Left lung (tissue), 10 donors: ENCODE results near the gene CYSRT1. TPM values are rescaled to one million over a fixed set of nuclear protein-coding genes. Genes with fewer than 3 reads are reported as not detected.

Experiments
- ATAC-seq: fragments of 200-7000 bp; cut with Tn5 transposase; one replicate; pipeline ENCODE4 v1.9.1; 2020; ENCODE audit warnings: moderate library complexity
- DNase-seq, 4 donors: peaks; one replicate each; pipeline ENCODE4 v3.0.0-alpha.2; 2013 to 2020
- H3K27ac ChIP-seq, 2 donors: fragments of 200-600 bp; sonication (generic) in 1 of 2; one replicate each; pipeline versions ENCODE4 v1.5.0 to v1.8.0; 2020 to 2021
- H3K27me3 ChIP-seq, 2 donors: fragments of 200-600 bp; sonication (generic) in 1 of 2; one replicate each; pipeline versions ENCODE4 v1.5.0 to v1.8.0; 2020 to 2021
- H3K36me3 ChIP-seq, 2 donors: fragments of 200-600 bp; sonication (generic) in 1 of 2; one replicate each; pipeline versions ENCODE4 v1.5.0 to v1.8.0; 2020 to 2021
- H3K4me1 ChIP-seq, 2 donors: fragments of 200-600 bp; one replicate each; pipeline ENCODE4 v1.8.0; 2021
- H3K4me3 ChIP-seq, 2 donors: fragments of 200-600 bp; sonication (generic) in 1 of 2; one replicate each; pipeline versions ENCODE4 v1.5.0 to v1.8.0; 2020 to 2021; ENCODE audit warnings: mild to moderate bottlenecking in 1 of 2
- H3K9me3 ChIP-seq, 2 donors: fragments of 200-600 bp; sonication (generic) in 1 of 2; one replicate each; pipeline versions ENCODE4 v1.5.0 to v1.8.0; 2020 to 2021
- CTCF ChIP-seq, 2 donors: fragments of 200-600 bp; sonication (generic) in 1 of 2; IDR thresholded peaks; one replicate each; pipeline versions ENCODE4 v1.5.0 to v1.8.0; 2021; ENCODE audit warnings: antibody characterized with exemption in 2 of 2
- intact Hi-C, 2 donors: fragments of 100-400 bp; cut with DNase I; formaldehyde crosslinking; loops; one replicate each; pipeline versions ENCODE4 v1.11.2 to v1.14.2; 2022
- polyA plus RNA-seq, 6 donors: library from polyadenylated mRNA; unstranded; fragments of 120-200 nt; gene quantifications; one replicate each; pipeline ENCODE4 v1.2.1, GENCODE V29; 2013; ENCODE audit not compliant: insufficient read length in 6 of 6
- total RNA-seq, 2 donors: library from RNA; stranded (reverse); fragmentation: NEBNext Ultra II Directional; extraction: Animal tissue kit (Norgen Biotek cat#: 25700); gene quantifications; one replicate each; pipeline ENCODE4 v1.2.1, GENCODE V29; 2021
- donor health status: DM: no; HTN: yes; CAD: no.
- donor health status: DM: no; HTN: no; CAD: no.

The CYSRT1 gene
- total and polyA plus RNA-seq, 8 donors: 0.44 to 3.7 (median 2.3) TPM

- intact Hi-C loops: no loop called here
- peaks cover 0 to 35% of the 10 kb centered on the region in 2 donors for H3K36me3 ChIP-seq
- no peaks in the 10 kb centered on the region for H3K9me3 ChIP-seq
- peak overlapping the region in 1 of 2 donors; percentile 44 for H3K27ac ChIP-seq
- H3K27me3 ChIP-seq: peaks cover 0 to 16% of the 10 kb centered on the region in 2 donors
- H3K4me3 ChIP-seq: peak overlapping the region in 1 of 2 donors; percentile 24
- H3K4me1 ChIP-seq: peaks cover 10 to 34% of the 10 kb centered on the region in 2 donors
- DNase-seq (peak in 3 of 4 donors; percentile 54 to 91 (median 74)), ATAC-seq (peak; percentile 85)
- no peak for TF ChIP-seq CTCF (IDR thresholded peaks at IDR 0.05)
Observed at GRCh38 chr9:137217276-137218211, 7.4 kb upstream of the CYSRT1 start.

GRCh38 chr9:137218212-137218753 is 6.7 kb upstream of the CYSRT1 start:
- Histone ChIP-seq H3K4me1 (peaks cover 16 to 42% of the 10 kb centered on the region in 2 donors), H3K27ac (peak overlapping the region; percentile 7 to 28), H3K9me3 (no peaks in the 10 kb centered on the region), H3K4me3 (no peak overlapping the region), H3K27me3 (peaks cover 0 to 18% of the 10 kb centered on the region in 2 donors), H3K36me3 (peaks cover 0 to 35% of the 10 kb centered on the region in 2 donors)
- no peak for TF ChIP-seq CTCF (IDR thresholded peaks at IDR 0.05)
- intact Hi-C loops: no loop called here
- ATAC-seq: no peak
- no peak for DNase-seq

- Histone ChIP-seq H3K36me3 (peaks cover 0 to 31% of the 10 kb centered on the region in 2 donors), H3K27ac (peak overlapping the region; percentile 7 to 28), H3K27me3 (peaks cover 0 to 18% of the 10 kb centered on the region in 2 donors), H3K4me3 (no peak overlapping the region), H3K4me1 (peaks cover 16 to 43% of the 10 kb centered on the region in 2 donors), H3K9me3 (no peaks in the 10 kb centered on the region)
- DNase-seq: peak in 1 of 4 donors; percentile 61
- intact Hi-C loops: no loop called here
- no peak for TF ChIP-seq CTCF (IDR thresholded peaks at IDR 0.05)
- peak; percentile 41 for ATAC-seq
Observed at GRCh38 chr9:137218754-137219271, 6.2 kb upstream of the CYSRT1 start.

- Histone ChIP-seq H3K4me1 (peaks cover 16 to 53% of the 10 kb centered on the region in 2 donors), H3K27ac (no peak overlapping the region), H3K27me3 (peaks cover 0 to 18% of the 10 kb centered on the region in 2 donors), H3K4me3 (no peak overlapping the region), H3K36me3 (peaks cover 0 to 21% of the 10 kb centered on the region in 2 donors), H3K9me3 (no peaks in the 10 kb centered on the region)
- no peak for DNase-seq
- TF ChIP-seq CTCF (IDR thresholded peaks at IDR 0.05): no peak
- intact Hi-C loops: no loop called here
- no peak for ATAC-seq
Observed at GRCh38 chr9:137219757-137220316, 5.1 kb upstream of the CYSRT1 start.
